Lung (tissue), 12 donors: ENCODE data around the gene PTP4A2. TPM values are rescaled to one million over a fixed set of nuclear protein-coding genes. Genes with fewer than 3 reads are reported as not detected.

Source experiments
- ATAC-seq: fragments of 200-7000 bp; cut with Tn5 transposase; one replicate; pipeline ENCODE4 v1.9.1; 2020; ENCODE audit warnings: moderate number of reproducible peaks; ENCODE audit not compliant: insufficient read depth, low FRiP score
- DNase-seq, 3 donors: peaks; one replicate each; pipeline ENCODE4 v3.0.0-alpha.2; 2013 to 2017
- H3K27ac ChIP-seq, 2 donors: one replicate each; pipeline ENCODE4 v1.5.1; 2013; ENCODE audit warnings: mild to moderate bottlenecking in 2 of 2, moderate library complexity in 2 of 2, control low read depth in 1 of 2, inconsistent platforms in 1 of 2, low read depth in 1 of 2, low read length in 1 of 2
- H3K27me3 ChIP-seq, 3 donors: one replicate each; pipeline ENCODE4 v1.5.1; 2013; ENCODE audit warnings: low read length in 2 of 3; ENCODE audit not compliant: control insufficient read depth in 3 of 3, insufficient read depth in 3 of 3
- H3K36me3 ChIP-seq, 4 donors: one replicate each; pipeline ENCODE4 v1.5.1; 2013; ENCODE audit warnings: low read length in 4 of 4, mild to moderate bottlenecking in 1 of 4, moderate library complexity in 1 of 4; ENCODE audit not compliant: control insufficient read depth in 4 of 4, insufficient read depth in 4 of 4
- H3K4me1 ChIP-seq, 5 donors: one replicate each; pipeline ENCODE4 v1.5.1; 2013; ENCODE audit warnings: low read length in 5 of 5, mild to moderate bottlenecking in 2 of 5, moderate library complexity in 1 of 5; ENCODE audit not compliant: control insufficient read depth in 5 of 5, insufficient read depth in 5 of 5
- H3K4me3 ChIP-seq: one replicate; pipeline ENCODE4 v1.5.1; 2013; ENCODE audit warnings: mild to moderate bottlenecking, control low read depth, moderate library complexity
- H3K9ac ChIP-seq, 2 donors: one replicate each; pipeline ENCODE4 v1.5.1; 2013; ENCODE audit warnings: low read length in 2 of 2, control low read depth in 1 of 2; ENCODE audit not compliant: insufficient read depth in 1 of 2
- H3K9me3 ChIP-seq, 4 donors: one replicate each; pipeline ENCODE4 v1.5.1; 2013; ENCODE audit warnings: low read length in 3 of 4, mild to moderate bottlenecking in 1 of 4, moderate library complexity in 1 of 4; ENCODE audit not compliant: control insufficient read depth in 4 of 4, insufficient read depth in 3 of 4
- CTCF ChIP-seq: IDR thresholded peaks from 2 replicates; pipeline ENCODE4 v1.5.1; 2012; ENCODE audit warnings: mild to moderate bottlenecking; ENCODE audit errors: control extremely low read depth, extremely low read depth
- WGBS, 2 donors: extraction: QIAGEN DNeasy Blood & Tissue Kit; methylation state at CpG; one replicate each; pipeline ENCODE4 v1.1.7; 2013; 5-methylcytosine and 5-hydroxymethylcytosine counted together
- polyA plus RNA-seq, 2 donors: library from polyadenylated mRNA; stranded (reverse); fragments of 200-250 nt; gene quantifications; one replicate each; pipeline ENCODE4 v1.2.1, GENCODE V29; 2013
- total RNA-seq, 2 donors: library from RNA; depleted of rRNA in 1 of 2; stranded (reverse); fragments of >200 nt in 1 of 2; gene quantifications; one replicate each; pipeline ENCODE4 v1.2.1, GENCODE V29; 2014 to 2021
- donor health status: control.
- donor health status: control.
- donor health status: Bipolar disorder and iron deficiency.
- donor health status: healthy.
- donor health status: DM: yes; HTN: yes; CAD: no.

PTP4A2 gene
- total and polyA plus RNA-seq, 4 donors = 90.4 to 274 (median 163) TPM

DNA sequence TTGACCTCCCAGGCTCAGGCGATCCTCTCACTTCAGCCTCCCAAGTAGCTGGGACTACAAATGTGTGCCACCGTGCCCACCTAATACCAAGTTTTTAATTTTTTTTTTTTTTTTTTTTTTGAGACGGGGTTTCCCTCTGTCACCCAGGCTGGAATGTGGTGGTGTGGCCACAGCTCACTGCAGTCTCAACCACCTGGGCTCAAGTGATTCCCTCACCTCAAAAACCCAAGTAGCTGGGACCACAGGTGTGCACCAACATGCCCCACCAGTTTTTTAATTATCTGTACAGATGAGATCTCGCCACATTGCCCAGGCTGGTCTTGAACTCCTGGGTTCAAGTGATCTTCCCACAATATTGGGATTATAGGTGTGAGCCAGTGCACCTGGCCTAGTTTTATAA, 22.7 kb downstream of the PTP4A2 start:
- ATAC-seq (no peak), DNase-seq (no peak)
- Histone ChIP-seq H3K4me3 (no peak overlapping the region), H3K9me3 (no peaks in the 10 kb centered on the region), H3K27ac (no peak overlapping the region), H3K9ac (no peak overlapping the region), H3K27me3 (no peaks in the 10 kb centered on the region), H3K4me1 (peaks cover 0 to 16% (median 3%) of the 10 kb centered on the region in 5 donors), H3K36me3 (peaks cover 8 to 28% (median 23%) of the 10 kb centered on the region in 4 donors)
- WGBS, 2 donors = 85 to 90% methylated on average over 4 of the region's 4 CpGs
- TF ChIP-seq CTCF = no peak

DNA sequence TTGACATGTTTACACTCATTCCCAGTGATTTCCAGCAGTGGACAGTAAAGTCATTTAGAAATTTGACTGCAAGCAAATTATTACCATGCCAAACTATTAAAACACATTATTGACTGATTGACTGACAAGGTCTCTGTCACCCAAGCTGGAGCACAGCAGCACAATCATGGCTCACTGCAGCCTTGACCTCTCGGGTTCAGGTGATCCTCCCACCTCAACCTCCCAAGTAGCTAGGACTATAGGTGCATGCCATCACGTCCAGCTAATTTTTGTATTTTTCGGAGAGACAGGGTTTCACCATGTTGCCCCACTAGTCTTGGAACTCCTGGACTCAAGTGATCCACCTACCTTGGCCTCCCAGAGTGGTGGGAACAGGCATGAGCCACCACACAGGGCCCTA, 24.2 kb downstream of the PTP4A2 start:
- Histone ChIP-seq H3K36me3 (peaks cover 11 to 34% (median 23%) of the 10 kb centered on the region in 4 donors), H3K4me3 (no peak overlapping the region), H3K9me3 (no peaks in the 10 kb centered on the region), H3K4me1 (peaks cover 0 to 16% (median 3%) of the 10 kb centered on the region in 5 donors), H3K27me3 (no peaks in the 10 kb centered on the region), H3K27ac (no peak overlapping the region), H3K9ac (no peak overlapping the region)
- DNase-seq (no peak), ATAC-seq (no peak)
- TF ChIP-seq CTCF = no peak
- 94 to 96% methylated on average over 3 of the region's 3 CpGs for WGBS, 2 donors

DNA sequence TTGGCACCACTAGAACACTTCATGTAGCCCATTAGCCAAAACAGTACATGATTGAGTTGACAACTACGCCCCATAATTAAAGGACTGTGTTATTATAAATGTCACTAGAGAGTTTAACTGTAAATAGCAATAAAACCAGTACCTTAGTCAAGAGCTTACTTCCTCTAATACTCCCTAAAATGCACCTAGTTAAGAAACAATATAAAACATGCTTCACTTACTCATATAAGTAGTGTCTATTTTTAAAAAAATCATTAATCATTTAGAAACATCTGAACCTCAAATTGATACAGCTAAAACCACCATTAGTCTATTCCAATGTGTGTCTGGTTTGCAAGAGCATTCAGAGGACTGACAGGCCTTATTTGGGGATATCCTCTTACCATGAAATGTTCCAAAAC, 25.3 kb downstream of the PTP4A2 start:
- no peak overlapping the region for H3K4me3 ChIP-seq
- no peak overlapping the region for H3K9ac ChIP-seq
- TF ChIP-seq CTCF = no peak
- peaks cover 0 to 13% (median 3%) of the 10 kb centered on the region in 5 donors for H3K4me1 ChIP-seq
- DNase-seq (no peak), ATAC-seq (no peak)
- no peaks in the 10 kb centered on the region for H3K27me3 ChIP-seq
- no peak overlapping the region for H3K27ac ChIP-seq
- peaks cover 13 to 30% (median 18%) of the 10 kb centered on the region in 4 donors for H3K36me3 ChIP-seq
- no peaks in the 10 kb centered on the region for H3K9me3 ChIP-seq
- WGBS, 2 donors = 91 to 94% methylated on average over 1 of the region's 1 CpG

DNA sequence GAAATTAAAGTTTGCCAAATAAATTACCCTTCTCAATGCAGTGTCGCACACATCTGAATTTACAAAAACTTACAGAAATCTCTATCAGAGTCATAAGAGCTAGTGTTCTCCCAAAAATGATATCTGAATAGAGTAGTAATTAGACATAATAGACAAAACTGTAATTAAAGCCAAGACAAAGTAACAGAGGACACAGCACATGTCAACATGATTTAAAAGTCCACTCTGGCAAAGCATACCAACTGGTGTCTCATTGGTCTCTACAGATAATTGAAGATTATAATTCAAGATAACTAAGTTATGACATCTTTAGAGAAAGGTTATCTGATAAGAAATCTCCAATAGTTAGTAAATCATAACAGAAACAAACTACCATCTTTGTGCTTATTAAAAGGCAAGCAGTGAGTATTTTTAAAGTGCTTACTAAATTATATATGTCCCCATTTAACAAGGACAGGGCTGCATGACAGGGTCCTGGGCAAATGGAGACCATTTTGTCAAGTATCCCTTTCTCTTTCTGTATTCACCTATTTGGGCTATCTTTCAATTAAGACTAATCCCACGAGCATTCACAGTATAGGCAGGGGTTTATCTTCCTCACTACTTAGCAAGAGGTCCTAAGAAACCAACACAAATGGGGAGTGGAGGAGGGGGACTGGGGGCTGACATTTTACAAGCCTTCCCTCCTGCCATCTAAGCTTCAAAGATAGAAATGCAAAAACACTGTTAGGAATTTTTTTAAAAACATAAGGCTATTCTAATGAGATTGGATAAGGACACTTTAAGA, 26.0 kb downstream of the PTP4A2 start:
- DNase-seq (no peak), ATAC-seq (no peak)

More for the DNA sequence above, 26.0 kb downstream of the PTP4A2 start:
- H3K9ac ChIP-seq = no peak overlapping the region
- no peaks in the 10 kb centered on the region for H3K27me3 ChIP-seq
- 85% methylated on average over 2 of the region's 2 CpGs for WGBS, 2 donors
- H3K36me3 ChIP-seq = peaks cover 14 to 34% (median 23%) of the 10 kb centered on the region in 4 donors
- peaks cover 0 to 13% (median 3%) of the 10 kb centered on the region in 5 donors for H3K4me1 ChIP-seq
- no peak overlapping the region for H3K4me3 ChIP-seq
- TF ChIP-seq CTCF = no peak
- no peak overlapping the region for H3K27ac ChIP-seq
- H3K9me3 ChIP-seq = no peaks in the 10 kb centered on the region
